GM19328 (cell line): ENCODE results near the gene SUN3.
A peak's percentile ranks its signal among the peaks of the same experiment; 100 is the strongest.
"Not testable (repeated sequence)": the region's sequence is repeated elsewhere in the genome, so short reads cannot be mapped to it uniquely, and the experiment has no call there.

Experiments
- ATAC-seq: cut with Tn5 transposase; IDR thresholded peaks from one replicate; pipeline ENCODE4 v1.9.1; 2021; ENCODE audit warnings: mild to moderate bottlenecking, moderate library complexity; ENCODE audit not compliant: unreplicated experiment

The SUN3 gene

GRCh38 chr7:47946581-47947354, 82.1 kb downstream of the SUN3 start:
- no peak for ATAC-seq

GRCh38 chr7:47945261-47946015, 83.5 kb downstream of the SUN3 start:
- no peak for ATAC-seq

GRCh38 chr7:47944536-47945260, 84.2 kb downstream of the SUN3 start:
- no peak for ATAC-seq

- ATAC-seq: no peak
Measured at GRCh38 chr7:47943676-47944474, 85.0 kb downstream of the SUN3 start.

- ATAC-seq: not testable (repeated sequence)
Measured at GRCh38 chr7:47942651-47943050, 86.3 kb downstream of the SUN3 start.

- ATAC-seq: no peak
Measured at GRCh38 chr7:47942132-47942531, 86.8 kb downstream of the SUN3 start.

- no peak for ATAC-seq
Measured at GRCh38 chr7:47941136-47941844, 87.6 kb downstream of the SUN3 start.

GRCh38 chr7:47940088-47941013, 88.6 kb downstream of the SUN3 start:
- ATAC-seq: no peak

- no peak for ATAC-seq
Measured at GRCh38 chr7:47939425-47940036, 89.4 kb downstream of the SUN3 start.

- ATAC-seq: no peak
Measured at GRCh38 chr7:47938574-47939165, 90.2 kb downstream of the SUN3 start.

- ATAC-seq: peak; percentile 45
Measured at GRCh38 chr7:47937711-47938573, 91.0 kb downstream of the SUN3 start.
